Right atrium auricular region (tissue), 2 donors: Measurements from ENCODE around the gene LMCD1. TPM values are rescaled to one million over a fixed set of nuclear protein-coding genes. Genes with fewer than 3 reads are reported as not detected.

Source experiments
- DNase-seq: peaks from one replicate; pipeline ENCODE4 v3.0.0-alpha.2; 2019; ENCODE audit warnings: low spot score
- H3K27ac ChIP-seq, 2 donors: fragments of 200-600 bp; sonication (generic); 1 replicate in 1 of 2; 2 replicates in 1 of 2; pipeline ENCODE4 v1.5.1; 2016 to 2019
- H3K27me3 ChIP-seq, 2 donors: fragments of 200-600 bp; sonication (generic); one replicate each; pipeline versions ENCODE4 v1.5.1 to v1.6.0; 2017 to 2019
- H3K36me3 ChIP-seq: fragments of 200-600 bp; sonication (generic); one replicate; pipeline ENCODE4 v1.5.1; 2016
- H3K4me1 ChIP-seq, 2 donors: fragments of 200-600 bp; sonication (generic); one replicate each; pipeline versions ENCODE4 v1.5.1 to v1.6.0; 2017 to 2019
- H3K4me3 ChIP-seq, 2 donors: fragments of 200-600 bp; sonication (generic); 1 replicate in 1 of 2; 2 replicates in 1 of 2; pipeline ENCODE4 v1.5.1; 2017 to 2019; ENCODE audit warnings: mild to moderate bottlenecking in 1 of 2, moderate library complexity in 1 of 2
- H3K9me3 ChIP-seq, 2 donors: fragments of 200-600 bp; sonication (generic); one replicate each; pipeline ENCODE4 v1.5.1; 2019
- CTCF ChIP-seq, 2 donors: fragments of 200-600 bp; sonication (generic); IDR thresholded peaks; one replicate each; pipeline ENCODE4 v1.5.1; 2019; ENCODE audit warnings: antibody characterized with exemption in 2 of 2
- total RNA-seq, 2 donors: library from RNA; depleted of rRNA; stranded (reverse); fragments of >200 nt; gene quantifications; one replicate each; pipeline ENCODE4 v1.1.0, GENCODE V29; 2016

Gene LMCD1
- total RNA-seq, 2 donors from 2014 or later, result 73.5 to 79.0 TPM

DNA sequence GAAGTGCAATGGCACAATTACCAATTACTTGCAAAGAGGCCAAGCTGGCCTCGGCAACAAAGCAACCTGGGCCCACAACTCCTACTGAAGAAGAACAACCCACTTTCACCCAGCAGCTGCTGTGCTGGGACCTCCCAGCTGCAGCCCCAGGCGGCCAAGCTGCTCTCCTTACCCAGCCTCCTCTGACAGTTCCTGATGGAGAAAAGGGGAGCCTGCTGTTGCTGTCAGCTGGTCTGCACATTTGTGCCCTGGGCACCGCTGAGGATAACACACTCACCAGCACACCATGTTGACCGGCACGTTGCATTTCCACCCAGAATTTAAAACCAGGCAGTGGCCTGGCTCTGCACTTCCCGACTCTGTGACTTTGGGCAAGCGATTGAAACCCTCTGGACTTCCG lies 109.3 kb downstream of the LMCD1 start:
- no peak overlapping the region for H3K27ac ChIP-seq
- no peak overlapping the region for H3K4me3 ChIP-seq
- H3K36me3 ChIP-seq, result no peaks in the 10 kb centered on the region
- no peaks in the 10 kb centered on the region for H3K27me3 ChIP-seq
- no peaks in the 10 kb centered on the region for H3K9me3 ChIP-seq
- TF ChIP-seq CTCF (IDR thresholded peaks at IDR 0.05), result no peak
- peaks cover 0 to 15% of the 10 kb centered on the region in 2 donors for H3K4me1 ChIP-seq
- no peak for DNase-seq

GRCh38 chr3:8617921-8618320 lies 116.3 kb downstream of the LMCD1 start:
- Histone ChIP-seq H3K4me3 (no peak overlapping the region), H3K9me3 (no peaks in the 10 kb centered on the region), H3K36me3 (no peaks in the 10 kb centered on the region), H3K27ac (no peak overlapping the region), H3K4me1 (peaks cover 0 to 9% of the 10 kb centered on the region in 2 donors), H3K27me3 (no peaks in the 10 kb centered on the region)
- DNase-seq, result no peak
- TF ChIP-seq CTCF (IDR thresholded peaks at IDR 0.05), result no peak

DNA sequence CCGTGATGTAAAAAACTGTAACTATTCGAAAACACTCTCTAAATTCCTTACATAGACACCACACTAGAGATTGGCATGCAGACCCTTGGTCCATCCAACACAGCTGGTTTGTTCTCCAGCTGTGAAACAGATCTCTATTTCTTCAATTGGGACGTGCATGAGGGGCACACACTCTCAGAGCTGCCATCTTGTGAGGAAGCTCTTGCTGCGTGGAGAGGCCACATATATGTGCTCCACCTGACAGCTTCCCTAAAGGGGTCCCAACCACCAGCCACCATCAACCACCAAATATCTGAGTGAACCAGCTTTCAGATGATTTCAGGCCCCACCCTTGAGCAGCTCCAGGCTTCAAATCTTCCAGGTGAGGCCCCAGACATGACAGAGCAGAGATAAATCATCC lies 117.3 kb downstream of the LMCD1 start:
- Histone ChIP-seq H3K4me1 (peaks cover 0 to 14% of the 10 kb centered on the region in 2 donors), H3K27ac (no peak overlapping the region), H3K36me3 (no peaks in the 10 kb centered on the region), H3K4me3 (no peak overlapping the region), H3K27me3 (no peaks in the 10 kb centered on the region), H3K9me3 (no peaks in the 10 kb centered on the region)
- TF ChIP-seq CTCF (IDR thresholded peaks at IDR 0.05), result no peak
- no peak for DNase-seq

DNA sequence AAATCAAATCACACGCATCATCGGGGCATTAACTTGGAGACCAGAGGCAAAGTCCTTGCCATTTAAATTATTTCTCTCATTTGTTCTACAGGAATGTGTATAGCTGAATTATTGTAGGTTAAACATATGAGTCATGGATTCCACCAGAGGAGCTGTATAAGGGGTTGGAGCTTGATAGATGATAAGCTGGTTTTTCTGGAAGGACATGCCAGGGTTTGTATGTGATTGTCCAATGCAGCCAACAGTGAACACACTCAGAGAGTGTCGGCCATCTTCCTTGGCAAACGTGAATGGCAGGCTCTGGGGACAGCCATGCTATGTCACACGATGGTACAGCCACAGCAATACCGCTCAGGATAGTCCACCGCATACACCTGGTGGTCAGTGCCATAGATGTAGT lies 117.9 kb downstream of the LMCD1 start:
- DNase-seq, result no peak
- no peaks in the 10 kb centered on the region for H3K36me3 ChIP-seq
- no peaks in the 10 kb centered on the region for H3K9me3 ChIP-seq
- H3K27me3 ChIP-seq, result no peaks in the 10 kb centered on the region
- TF ChIP-seq CTCF (IDR thresholded peaks at IDR 0.05), result no peak
- H3K4me1 ChIP-seq, result peaks cover 0 to 14% of the 10 kb centered on the region in 2 donors
- H3K27ac ChIP-seq, result no peak overlapping the region
- H3K4me3 ChIP-seq, result no peak overlapping the region

GRCh38 chr3:8621141-8621540 lies 119.5 kb downstream of the LMCD1 start:
- H3K27ac ChIP-seq, result no peak overlapping the region
- peaks cover 0 to 14% of the 10 kb centered on the region in 2 donors for H3K4me1 ChIP-seq
- DNase-seq, result no peak
- no peak for TF ChIP-seq CTCF (IDR thresholded peaks at IDR 0.05)
- no peaks in the 10 kb centered on the region for H3K9me3 ChIP-seq
- H3K4me3 ChIP-seq, result no peak overlapping the region
- no peaks in the 10 kb centered on the region for H3K36me3 ChIP-seq
- no peaks in the 10 kb centered on the region for H3K27me3 ChIP-seq

GRCh38 chr3:8621872-8622271 lies 120.2 kb downstream of the LMCD1 start:
- no peak for TF ChIP-seq CTCF (IDR thresholded peaks at IDR 0.05)
- Histone ChIP-seq H3K4me3 (no peak overlapping the region), H3K27me3 (no peaks in the 10 kb centered on the region), H3K4me1 (peaks cover 0 to 14% of the 10 kb centered on the region in 2 donors), H3K36me3 (no peaks in the 10 kb centered on the region), H3K9me3 (no peaks in the 10 kb centered on the region), H3K27ac (peak overlapping the region in 1 of 2 donors; percentile 37)
- peak; percentile 81 for DNase-seq
